Measurements from ENCODE around the gene ARIH1. TPM values are rescaled to one million over a fixed set of nuclear protein-coding genes. Genes with fewer than 3 reads are reported as not detected.
A peak's percentile ranks its signal among the peaks of the same experiment; 100 is the strongest.
"Not testable (repeated sequence)": the region's sequence is repeated elsewhere in the genome, so short reads cannot be mapped to it uniquely, and the experiment has no call there.

Gene ARIH1
- total and polyA plus RNA-seq, 8 donors = 136 to 225 (median 191) TPM

- H3K4me3 ChIP-seq = peak overlapping the region; percentile 58 to 73
- H3K27ac ChIP-seq = peak overlapping the region; percentile 100
- H3K9me3 ChIP-seq = no peaks in the 10 kb centered on the region
- peaks cover 24 to 54% of the 10 kb centered on the region in 2 donors for H3K4me1 ChIP-seq
- H3K27me3 ChIP-seq = no peaks in the 10 kb centered on the region
- intact Hi-C loops (cut with DNase I) = no loop called here
- DNase-seq = peak; percentile 77 to 92 (median 80)
- TF ChIP-seq CTCF (IDR thresholded peaks at IDR 0.05) = no peak
- peaks cover 0 to 34% of the 10 kb centered on the region in 2 donors for H3K36me3 ChIP-seq
- ATAC-seq = peak; percentile 48
Measured at GRCh38 chr15:72474912-72475628, 940 bp downstream of the ARIH1 start.

GRCh38 chr15:72475674-72476073, 1.5 kb downstream of the ARIH1 start:
- ATAC-seq (no peak), DNase-seq (no peak)
- Histone ChIP-seq H3K4me1 (peaks cover 26 to 59% of the 10 kb centered on the region in 2 donors), H3K9me3 (no peaks in the 10 kb centered on the region), H3K36me3 (peaks cover 0 to 40% of the 10 kb centered on the region in 2 donors), H3K4me3 (peak overlapping the region; percentile 58 to 73), H3K27ac (peak overlapping the region; percentile 100), H3K27me3 (no peaks in the 10 kb centered on the region)
- TF ChIP-seq CTCF (IDR thresholded peaks at IDR 0.05) = no peak
- intact Hi-C loops (cut with DNase I) = no loop called here

- DNase-seq; intact Hi-C loops (cut with DNase I); H3K9me3 ChIP-seq; H3K27me3 ChIP-seq; ATAC-seq: not testable (repeated sequence)
- Histone ChIP-seq H3K36me3 (peaks cover 0 to 43% of the 10 kb centered on the region in 2 donors), H3K4me1 (peaks cover 28 to 66% of the 10 kb centered on the region in 2 donors), H3K4me3 (peak overlapping the region; percentile 58 to 73), H3K27ac (peak overlapping the region; percentile 100)
Measured at GRCh38 chr15:72476330-72476729, 2.2 kb downstream of the ARIH1 start.

- intact Hi-C loops (cut with DNase I) = no loop called here
- H3K9me3 ChIP-seq = no peaks in the 10 kb centered on the region
Measured at GRCh38 chr15:72481015-72481659, 7.0 kb downstream of the ARIH1 start.

GRCh38 chr15:72482275-72482674, 8.1 kb downstream of the ARIH1 start:
- DNase-seq (no peak), ATAC-seq (no peak)
- Histone ChIP-seq H3K27ac (no peak overlapping the region), H3K36me3 (peaks cover 0 to 43% of the 10 kb centered on the region in 2 donors), H3K27me3 (no peaks in the 10 kb centered on the region), H3K4me1 (peaks cover 6 to 80% of the 10 kb centered on the region in 2 donors), H3K9me3 (no peaks in the 10 kb centered on the region), H3K4me3 (no peak overlapping the region)
- TF ChIP-seq CTCF (IDR thresholded peaks at IDR 0.05) = no peak
- intact Hi-C loops (cut with DNase I) = no loop called here

More at GRCh38 chr15:72481015-72481659, 7.0 kb downstream of the ARIH1 start:
- peaks cover 0 to 49% of the 10 kb centered on the region in 2 donors for H3K36me3 ChIP-seq
- DNase-seq = no peak
- TF ChIP-seq CTCF (IDR thresholded peaks at IDR 0.05) = no peak
- peaks cover 18 to 80% of the 10 kb centered on the region in 2 donors for H3K4me1 ChIP-seq
- no peaks in the 10 kb centered on the region for H3K27me3 ChIP-seq
- H3K27ac ChIP-seq = no peak overlapping the region
- no peak for ATAC-seq
- H3K4me3 ChIP-seq = no peak overlapping the region

All from left lung (tissue), 10 donors.